HepG2 (cell line): ENCODE data around the gene SNX6. TPM values are rescaled to one million over a fixed set of nuclear protein-coding genes. Genes with fewer than 3 reads are reported as not detected.
A peak's percentile ranks its signal among the peaks of the same experiment; 100 is the strongest.

Experiments used
- AGO1 ChIP-seq: fragments of 200-400 bp; formaldehyde crosslinking; IDR thresholded peaks from 2 replicates; pipeline ENCODE4 v1.6.1; 2017; ENCODE audit warnings: mild to moderate bottlenecking, low read depth, low read length, moderate library complexity; ENCODE audit not compliant: poor library complexity, severe bottlenecking
- ATF6 ChIP-seq: sonication (generic); formaldehyde crosslinking; conservative IDR thresholded peaks from 2 replicates; pipeline ENCODE4 v1.4.0; 2020; ENCODE audit warnings: missing genetic modification reagents
- BRD4 ChIP-seq: sonication (generic); formaldehyde crosslinking; IDR thresholded peaks from 2 replicates; pipeline ENCODE4 v1.4.0; 2020; ENCODE audit warnings: missing genetic modification reagents
- CENPT ChIP-seq: sonication (generic); formaldehyde crosslinking; IDR thresholded peaks from 2 replicates; pipeline ENCODE4 v1.8.0; 2022; ENCODE audit warnings: low read depth, mild to moderate bottlenecking, moderate library complexity, missing genetic modification reagents
- CREM ChIP-seq, 2 experiments: sonication (generic) in 1 of 2; formaldehyde crosslinking in 1 of 2; IDR thresholded peaks; 2 replicates each; pipeline versions ENCODE4 v1.4.0 to v1.6.1; 2016 to 2020; ENCODE audit warnings: antibody characterized with exemption in 1 of 2, mild to moderate bottlenecking in 1 of 2, missing genetic modification reagents in 1 of 2
- FOXC1 ChIP-seq: sonication (generic); formaldehyde crosslinking; IDR thresholded peaks from 2 replicates; pipeline ENCODE4 v1.8.0; 2022; ENCODE audit warnings: mild to moderate bottlenecking, missing genetic modification reagents, borderline replicate concordance
- GABPB1 ChIP-seq: IDR thresholded peaks from 2 replicates; pipeline ENCODE4 v1.6.1; 2016; ENCODE audit warnings: mild to moderate bottlenecking, missing genetic modification reagents, moderate library complexity, missing compliant biosample characterization
- HIVEP1 ChIP-seq: sonication (generic); formaldehyde crosslinking; IDR thresholded peaks from 2 replicates; pipeline ENCODE4 v1.4.0; 2020; ENCODE audit warnings: mild to moderate bottlenecking, missing genetic modification reagents
- HNRNPK ChIP-seq: fragments of 200-400 bp; formaldehyde crosslinking; IDR thresholded peaks from 2 replicates; pipeline ENCODE4 v1.6.1; 2018; ENCODE audit warnings: low read length, low read depth, moderate library complexity, mild to moderate bottlenecking; ENCODE audit not compliant: poor library complexity, severe bottlenecking
- MAFK ChIP-seq, 2 experiments: IDR thresholded peaks in 1 of 2; conservative IDR thresholded peaks in 1 of 2; 2 replicates each; pipeline ENCODE4 v1.6.1; 2011; ENCODE audit warnings: improper control_type of control experiment in 2 of 2, low read length in 2 of 2
- RCOR2 ChIP-seq: IDR thresholded peaks from 2 replicates; pipeline ENCODE4 v1.6.1; 2016; ENCODE audit warnings: missing biosample characterization, missing genetic modification reagents
- TOE1 ChIP-seq: sonication (generic); formaldehyde crosslinking; IDR thresholded peaks from 2 replicates; pipeline ENCODE4 v1.4.0; 2020; ENCODE audit warnings: mild to moderate bottlenecking, missing genetic modification reagents
- XBP1 ChIP-seq: sonication (generic); formaldehyde crosslinking; IDR thresholded peaks from 2 replicates; pipeline ENCODE4 v1.5.0; 2020; ENCODE audit warnings: missing genetic modification reagents
- ZNF354B ChIP-seq: sonication (generic); formaldehyde crosslinking; IDR thresholded peaks from 2 replicates; pipeline ENCODE4 v1.8.0; 2022; ENCODE audit warnings: mild to moderate bottlenecking, missing genetic modification reagents
- ZNF407 ChIP-seq: sonication (generic); formaldehyde crosslinking; IDR thresholded peaks from one replicate; pipeline ENCODE4 v1.5.1; 2020; ENCODE audit warnings: mild to moderate bottlenecking, missing genetic modification reagents; ENCODE audit errors: not compliant biosample characterization
- ZNF431 ChIP-seq: sonication (generic); formaldehyde crosslinking; IDR thresholded peaks from 2 replicates; pipeline ENCODE4 v1.9.0; 2022; ENCODE audit warnings: missing genetic modification reagents, low read depth, mild to moderate bottlenecking, borderline replicate concordance
- ZNF605 ChIP-seq: sonication (generic); formaldehyde crosslinking; IDR thresholded peaks from 2 replicates; pipeline ENCODE4 v1.8.0; 2022; ENCODE audit warnings: mild to moderate bottlenecking, missing genetic modification reagents
- ZNF724P ChIP-seq: sonication (generic); formaldehyde crosslinking; IDR thresholded peaks from 2 replicates; pipeline ENCODE4 v1.8.0; 2022; ENCODE audit warnings: missing genetic modification reagents, borderline replicate concordance
- ZNF761 ChIP-seq: sonication (generic); formaldehyde crosslinking; conservative IDR thresholded peaks from 2 replicates; pipeline ENCODE4 v1.4.0; 2020; ENCODE audit warnings: mild to moderate bottlenecking, missing genetic modification reagents
- ZSCAN12 ChIP-seq: sonication (generic); formaldehyde crosslinking; IDR thresholded peaks from 2 replicates; pipeline ENCODE4 v1.9.0; 2021; ENCODE audit warnings: mild to moderate bottlenecking, missing genetic modification reagents
- polyA plus RNA-seq, 8 experiments: library from polyadenylated mRNA; depleted of rRNA in 3 of 8; stranded (reverse) in 7 of 8; unstranded in 1 of 8; fragments of >200 nt; fragmentation: Illumina TruSeq in 4 of 8; extraction: Trizol in 4 of 8; gene quantifications; 2 replicates each; pipeline versions ENCODE4 v1.2.1 to v1.2.3, GENCODE V29; 2011 to 2016; ENCODE audit warnings: low read depth in 4 of 8, missing spikeins in 1 of 8, mixed read lengths in 1 of 8; ENCODE audit not compliant: insufficient read depth in 1 of 8
- total RNA-seq, 5 experiments: library from RNA; depleted of rRNA; stranded (reverse); fragments of >200 nt; fragmentation: Illumina TruSeq; extraction: Trizol; gene quantifications; 2 replicates each; pipeline ENCODE4 v1.2.3, GENCODE V29; 2016; ENCODE audit warnings: low read depth in 1 of 5

SNX6 gene
- total and polyA plus RNA-seq, 2 of the 13 experiments (the other 11 are each of a cell fraction or from before 2014, with no cell fraction given) = 92.3 to 169 TPM

GRCh38 chr14:34554540-34555250 lies 75.3 kb downstream of the SNX6 start (continued):
- no peak for TF ChIP-seq ZNF605 (CRISPR knock-in tag)
- no peak for TF ChIP-seq HIVEP1 (CRISPR knock-in tag)
- no peak for TF ChIP-seq CENPT
- TF ChIP-seq RCOR2 (CRISPR knock-in tag) = no peak
- TF ChIP-seq CREM (IDR thresholded peaks at IDR 0.05) = no peak
- no peak for TF ChIP-seq CREM (CRISPR knock-in tag; IDR thresholded peaks at IDR 0.05)
- TF ChIP-seq ZNF431 = no peak
- TF ChIP-seq GABPB1 (CRISPR knock-in tag) = no peak
- TF ChIP-seq AGO1 = no peak
- no peak for TF ChIP-seq ZSCAN12
- TF ChIP-seq MAFK (conservative IDR thresholded peaks at IDR 0.05 in 1 of 2, IDR thresholded peaks at IDR 0.05 in 1 of 2; ENCODE audit: low read length in 2 of 2) = peak in 1 of 2 experiments; percentile 0; a peak in 2 of 4 replicates
- peak; percentile 68; the same call in 1 of the 2 replicates for TF ChIP-seq ZNF761 (CRISPR knock-in tag)
- TF ChIP-seq ZNF724P (CRISPR knock-in tag) = no peak
- TF ChIP-seq ATF6 (CRISPR knock-in tag) = no peak
- no peak for TF ChIP-seq ZNF354B (CRISPR knock-in tag)
- TF ChIP-seq ZNF407 (CRISPR knock-in tag) = no peak
- TF ChIP-seq XBP1 = no peak
- TF ChIP-seq BRD4 (CRISPR knock-in tag) = no peak
- TF ChIP-seq HNRNPK = no peak
- no peak for TF ChIP-seq FOXC1 (CRISPR knock-in tag)
- TF ChIP-seq TOE1 = no peak
